Omental fat pad (tissue), 4 donors: Measurements from ENCODE around the gene S100A16. TPM values are rescaled to one million over a fixed set of nuclear protein-coding genes. Genes with fewer than 3 reads are reported as not detected.

Experiments used
- ATAC-seq: fragments of 150-250 bp; one replicate; pipeline ENCODE4 v1.9.1; 2016; ENCODE audit warnings: mild to moderate bottlenecking, moderate library complexity; ENCODE audit not compliant: low FRiP score
- DNase-seq: peaks from one replicate; pipeline ENCODE4 v3.0.0-alpha.2; 2019; ENCODE audit warnings: low spot score
- CTCF ChIP-seq, 3 donors: fragments of 450-650 bp; IDR thresholded peaks; one replicate each; pipeline ENCODE4 v1.5.1; 2016 to 2017; ENCODE audit warnings: antibody characterized with exemption in 3 of 3, mild to moderate bottlenecking in 3 of 3, moderate library complexity in 2 of 3
- total RNA-seq, 4 donors: library from RNA; depleted of rRNA; stranded (reverse); fragments of >200 nt; gene quantifications; one replicate each; pipeline ENCODE4 v1.1.0, GENCODE V29; 2016

S100A16 gene
- total RNA-seq, 4 donors from 2014 or later, result 84.5 to 225 (median 127) TPM

DNA sequence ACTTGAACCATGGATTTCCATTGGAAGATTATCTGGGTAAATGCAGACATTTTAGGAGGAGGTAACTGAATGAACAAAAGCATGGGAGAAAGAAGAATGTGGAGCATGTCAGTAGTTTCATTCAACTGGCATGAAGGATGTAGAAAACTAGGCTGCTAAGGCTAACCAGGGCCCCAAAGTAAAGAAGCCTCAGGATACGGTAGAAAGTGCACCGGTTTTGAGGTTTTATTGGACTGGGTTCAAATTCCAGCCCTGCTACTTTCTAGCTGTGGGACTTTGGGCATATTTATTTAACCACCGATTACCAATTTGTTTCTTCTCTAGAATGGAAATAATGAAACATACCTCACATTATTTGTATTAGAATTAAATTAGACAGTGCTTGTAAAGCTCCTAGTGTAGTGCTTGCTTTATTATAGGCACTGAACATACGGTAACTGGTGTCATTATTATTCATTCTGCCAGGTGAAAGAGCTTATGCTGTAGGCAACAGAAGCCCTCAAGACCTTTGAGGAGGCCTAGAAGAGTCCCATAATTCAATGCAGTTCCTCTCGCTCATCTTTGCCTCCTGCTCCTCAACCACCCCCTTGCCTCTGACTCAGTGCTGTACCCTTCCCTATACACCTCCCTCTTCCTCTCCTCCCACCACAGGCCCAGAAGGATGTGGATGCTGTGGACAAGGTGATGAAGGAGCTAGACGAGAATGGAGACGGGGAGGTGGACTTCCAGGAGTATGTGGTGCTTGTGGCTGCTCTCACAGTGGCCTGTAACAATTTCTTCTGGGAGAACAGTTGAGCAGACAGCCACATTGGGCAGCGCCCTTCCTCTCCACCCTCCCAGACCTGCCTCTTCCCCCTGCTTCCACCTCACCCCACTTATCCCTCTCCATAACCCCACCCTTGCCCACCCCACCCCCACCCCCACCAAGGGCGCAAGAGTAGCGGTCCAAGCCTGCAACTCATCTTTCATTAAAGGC is 18.4 kb upstream of the S100A16 start:
- no peak for TF ChIP-seq CTCF (IDR thresholded peaks at IDR 0.05)
- no peak for ATAC-seq
- no peak for DNase-seq

- DNase-seq, result no peak
- no peak for ATAC-seq
- no peak for TF ChIP-seq CTCF (IDR thresholded peaks at IDR 0.05)
These were observed 17.4 kb upstream of the S100A16 start for GRCh38 chr1:153630384-153630783.

DNA sequence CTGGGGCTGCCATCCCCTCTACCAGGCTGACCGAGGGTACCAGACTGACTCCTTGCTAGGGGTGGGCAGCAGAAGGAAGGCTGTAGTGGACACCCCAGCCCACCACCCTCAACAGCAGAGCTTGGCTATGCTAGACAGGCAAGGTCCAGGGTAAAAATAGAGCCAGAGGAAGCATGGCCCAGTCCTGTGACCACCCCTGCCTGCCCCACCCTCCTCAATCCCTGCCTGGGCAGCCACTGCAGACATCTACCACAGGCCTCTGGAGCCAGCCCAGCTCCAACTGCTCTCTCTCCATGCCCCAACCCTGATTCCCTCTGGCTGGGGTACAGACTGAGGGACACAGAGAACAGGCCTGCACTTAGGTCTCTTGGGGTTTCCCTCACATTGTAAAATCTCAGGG is 17.0 kb upstream of the S100A16 start:
- no peak for TF ChIP-seq CTCF (IDR thresholded peaks at IDR 0.05)
- ATAC-seq (no peak), DNase-seq (no peak)

GRCh38 chr1:153629343-153629665 is 16.4 kb upstream of the S100A16 start:
- DNase-seq, result no peak
- no peak for TF ChIP-seq CTCF (IDR thresholded peaks at IDR 0.05)
- no peak for ATAC-seq

GRCh38 chr1:153628638-153629342 is 15.9 kb upstream of the S100A16 start:
- ATAC-seq (no peak), DNase-seq (no peak)
- TF ChIP-seq CTCF (IDR thresholded peaks at IDR 0.05), result no peak

DNA sequence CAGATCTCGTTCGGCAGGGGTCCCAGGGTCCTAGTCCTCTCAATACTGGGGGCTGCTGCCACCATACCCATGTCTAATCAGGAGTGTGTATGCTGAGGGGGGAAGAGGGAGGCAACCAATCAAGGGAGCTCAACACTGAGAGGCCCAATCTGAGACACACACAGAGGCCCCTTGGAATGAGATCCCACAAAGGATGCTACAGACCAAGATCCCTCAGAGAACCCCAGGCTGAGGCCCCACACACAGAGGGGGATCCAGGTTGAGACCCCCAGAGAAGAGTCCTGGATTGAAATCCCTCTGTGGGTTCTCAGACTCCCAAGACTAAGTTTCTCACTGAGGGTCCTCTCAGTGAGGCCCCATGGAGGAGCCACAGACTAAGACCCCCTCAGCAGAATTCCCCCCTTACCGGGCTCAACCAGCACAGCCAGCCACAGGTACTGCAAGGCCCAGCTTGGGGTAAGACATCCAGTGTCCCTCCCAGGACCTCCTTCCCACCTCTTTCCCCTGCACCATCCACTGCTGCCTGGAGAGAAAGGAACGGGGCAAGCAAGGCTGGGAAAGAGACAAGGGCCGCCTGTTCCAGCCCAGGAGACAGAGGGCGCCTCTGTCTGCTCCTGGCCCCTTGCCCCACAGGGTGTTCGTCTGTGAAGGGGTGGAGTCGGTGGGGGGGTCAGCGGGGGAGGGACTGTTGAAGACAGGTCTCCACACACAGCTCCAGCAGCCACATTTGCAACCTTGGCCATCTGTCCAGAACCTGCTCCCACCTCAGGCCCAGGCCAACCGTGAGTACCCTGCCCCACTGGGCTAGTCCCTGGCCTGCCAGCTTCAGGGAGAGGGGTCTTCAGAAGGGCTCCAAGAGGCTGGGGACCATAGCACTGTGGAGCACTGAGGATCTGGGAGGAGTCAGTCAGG is 15.0 kb upstream of the S100A16 start, which contains the start of gene S100A1:
TSS of gene S100A1 (plus strand) at position 720 of the 912 bp plus-strand sequence. CDS start 2,088 bp downstream, outside the sequence.
- no peak for ATAC-seq

More for the DNA sequence above, 15.0 kb upstream of the S100A16 start, which contains the start of gene S100A1:
- no peak for DNase-seq
- TF ChIP-seq CTCF (IDR thresholded peaks at IDR 0.05), result no peak
